ENCODE data around the gene COL19A1. TPM values are rescaled to one million over a fixed set of nuclear protein-coding genes. Genes with fewer than 3 reads are reported as not detected.

Gene COL19A1
- total RNA-seq, 2 experiments from 2014 or later = not detected

GRCh38 chr6:70172252-70172651, 305.9 kb downstream of the COL19A1 start:
- peaks cover 11% of the 10 kb centered on the region for H3K27me3 Mint-ChIP-seq (ENCODE audit: low read depth)
- no peaks in the 10 kb centered on the region for H3K9me3 Mint-ChIP-seq (ENCODE audit: insufficient read depth)
- H3K4me1 Mint-ChIP-seq (ENCODE audit: low read depth) = no peaks in the 10 kb centered on the region
- DNase-seq = no peak
- no peak overlapping the region for H3K4me3 Mint-ChIP-seq
- ATAC-seq = no peak
- POLR2A ChIA-PET = no interaction called here
- H3K36me3 Mint-ChIP-seq (ENCODE audit: low read depth) = no peaks in the 10 kb centered on the region
- CTCF ChIA-PET = no interaction called here
- no peak overlapping the region for H3K27ac Mint-ChIP-seq

GRCh38 chr6:70175770-70176169, 309.4 kb downstream of the COL19A1 start:
- H3K36me3 Mint-ChIP-seq (ENCODE audit: low read depth) = no peaks in the 10 kb centered on the region
- H3K4me1 Mint-ChIP-seq (ENCODE audit: low read depth) = no peaks in the 10 kb centered on the region
- H3K9me3 Mint-ChIP-seq (ENCODE audit: insufficient read depth) = no peaks in the 10 kb centered on the region
- no peak for ATAC-seq
- POLR2A ChIA-PET = no interaction called here
- no peak overlapping the region for H3K27ac Mint-ChIP-seq
- DNase-seq = no peak
- H3K27me3 Mint-ChIP-seq (ENCODE audit: low read depth) = peaks cover 8% of the 10 kb centered on the region
- no peak overlapping the region for H3K4me3 Mint-ChIP-seq
- CTCF ChIA-PET = interaction anchor here (1.1 kb wide), 1 partner anchor 9 kb away, joined by 3 read pairs; no protein-coding TSS in a partner anchor

DNA sequence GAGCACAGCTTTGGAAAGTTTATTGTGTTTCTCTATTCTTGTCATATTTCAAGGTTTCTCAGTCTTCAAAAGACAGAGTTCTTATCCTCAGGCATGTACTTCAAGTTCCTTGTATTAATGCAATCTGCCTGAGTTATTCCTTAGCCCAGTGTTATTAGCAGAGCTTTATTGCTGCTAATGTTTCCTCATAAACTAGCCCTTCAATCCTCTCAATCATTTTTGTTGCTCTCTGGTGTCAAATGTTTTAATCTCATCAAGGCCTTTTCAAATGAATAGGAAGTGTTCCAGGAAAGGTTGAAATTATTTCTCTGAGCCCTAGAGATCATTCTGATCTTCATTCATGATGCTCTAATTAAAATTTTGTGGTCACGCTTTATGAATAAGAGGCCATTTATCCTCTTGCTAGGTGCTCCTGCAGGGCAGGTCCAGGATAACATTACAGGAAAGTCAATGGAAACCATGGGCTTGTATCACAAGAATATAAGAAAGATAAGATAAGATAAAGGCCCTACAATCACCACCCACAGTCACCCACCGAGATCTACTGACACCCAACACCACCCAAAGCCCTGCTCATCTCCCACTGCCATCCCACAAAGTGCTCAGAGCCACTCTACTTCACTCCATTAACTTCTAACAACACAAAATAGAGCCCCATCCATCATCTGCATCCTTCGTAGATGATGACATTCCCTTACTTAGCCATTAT, 310.6 kb downstream of the COL19A1 start:
- Mint-ChIP-seq H3K27me3 (ENCODE audit: low read depth) (peaks cover 2% of the 10 kb centered on the region), H3K4me3 (no peak overlapping the region), H3K27ac (no peak overlapping the region), H3K9me3 (ENCODE audit: insufficient read depth) (no peaks in the 10 kb centered on the region), H3K36me3 (ENCODE audit: low read depth) (no peaks in the 10 kb centered on the region), H3K4me1 (ENCODE audit: low read depth) (no peaks in the 10 kb centered on the region)
- ATAC-seq (no peak), DNase-seq (no peak)
- CTCF ChIA-PET = no interaction called here
- POLR2A ChIA-PET = no interaction called here

DNA sequence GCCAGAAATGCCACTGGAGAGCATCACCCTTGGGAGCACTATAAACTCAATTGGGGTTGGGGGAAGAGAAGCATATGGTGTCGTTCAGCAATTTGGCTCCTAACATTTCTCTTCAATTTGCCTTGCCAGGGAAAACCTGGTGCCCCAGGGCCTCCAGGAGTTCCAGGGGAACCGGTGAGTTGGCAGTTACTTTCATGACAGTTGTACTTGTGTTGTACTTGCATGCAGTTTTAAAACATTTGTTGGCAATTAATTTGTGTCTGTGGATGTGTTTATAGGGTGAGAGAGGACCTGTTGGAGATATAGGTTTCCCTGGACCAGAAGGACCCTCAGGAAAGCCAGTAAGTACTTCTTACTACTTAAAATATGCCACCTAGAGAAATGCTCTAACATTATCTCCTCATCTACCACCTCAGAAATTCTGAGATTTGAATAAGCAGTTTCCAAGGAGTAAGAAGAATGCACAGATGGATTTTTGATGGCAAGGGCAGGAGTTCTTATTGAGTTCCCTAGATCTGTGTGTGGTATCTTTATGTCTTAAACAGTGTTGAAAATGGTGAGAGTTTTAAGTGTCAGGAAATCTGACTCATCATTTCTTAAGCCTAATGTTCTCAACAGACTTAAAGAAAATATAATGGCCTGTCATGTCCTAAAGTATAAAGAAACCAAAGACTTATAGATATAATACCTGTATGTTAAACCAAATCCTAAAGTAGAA, 314.0 kb downstream of the COL19A1 start:
- DNase-seq = no peak
- Mint-ChIP-seq H3K36me3 (ENCODE audit: low read depth) (no peaks in the 10 kb centered on the region), H3K4me3 (no peak overlapping the region), H3K9me3 (ENCODE audit: insufficient read depth) (no peaks in the 10 kb centered on the region), H3K4me1 (ENCODE audit: low read depth) (no peaks in the 10 kb centered on the region), H3K27me3 (ENCODE audit: low read depth) (no peaks in the 10 kb centered on the region), H3K27ac (no peak overlapping the region)
- ChIA-PET POLR2A (no interaction called here), CTCF (no interaction called here)
- no peak for ATAC-seq

GRCh38 chr6:70180901-70181599, 314.7 kb downstream of the COL19A1 start:
- no peaks in the 10 kb centered on the region for H3K27me3 Mint-ChIP-seq (ENCODE audit: low read depth)
- no peaks in the 10 kb centered on the region for H3K36me3 Mint-ChIP-seq (ENCODE audit: low read depth)
- POLR2A ChIA-PET = no interaction called here
- no peak overlapping the region for H3K27ac Mint-ChIP-seq
- ATAC-seq (no peak), DNase-seq (no peak)
- no peaks in the 10 kb centered on the region for H3K4me1 Mint-ChIP-seq (ENCODE audit: low read depth)
- no peaks in the 10 kb centered on the region for H3K9me3 Mint-ChIP-seq (ENCODE audit: insufficient read depth)
- CTCF ChIA-PET = no interaction called here
- no peak overlapping the region for H3K4me3 Mint-ChIP-seq

DNA sequence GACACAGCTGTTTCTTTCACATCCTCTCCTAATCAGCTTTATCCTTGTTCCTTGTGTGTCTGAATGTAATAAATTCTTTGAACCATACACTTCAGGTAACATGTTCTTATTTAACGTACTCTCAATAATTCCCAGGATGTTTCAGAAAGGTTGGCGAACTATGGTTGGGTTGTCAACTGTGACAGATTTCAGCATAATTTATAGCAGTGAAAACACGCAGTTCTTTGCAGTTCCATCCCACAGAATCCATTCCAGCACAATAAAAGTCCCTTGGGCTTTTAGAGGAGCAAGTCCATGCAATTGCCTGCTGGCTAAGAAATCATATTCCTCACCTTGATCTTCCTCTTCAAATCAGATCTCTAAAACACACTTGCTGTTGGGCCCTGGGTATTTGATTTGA, 317.2 kb downstream of the COL19A1 start:
- DNase-seq = no peak
- POLR2A ChIA-PET = no interaction called here
- H3K9me3 Mint-ChIP-seq (ENCODE audit: insufficient read depth) = no peaks in the 10 kb centered on the region
- H3K4me3 Mint-ChIP-seq = no peak overlapping the region
- no peak for ATAC-seq
- CTCF ChIA-PET = no interaction called here
- H3K27ac Mint-ChIP-seq = no peak overlapping the region
- no peaks in the 10 kb centered on the region for H3K4me1 Mint-ChIP-seq (ENCODE audit: low read depth)
- H3K36me3 Mint-ChIP-seq (ENCODE audit: low read depth) = no peaks in the 10 kb centered on the region
- H3K27me3 Mint-ChIP-seq (ENCODE audit: low read depth) = no peaks in the 10 kb centered on the region

DNA sequence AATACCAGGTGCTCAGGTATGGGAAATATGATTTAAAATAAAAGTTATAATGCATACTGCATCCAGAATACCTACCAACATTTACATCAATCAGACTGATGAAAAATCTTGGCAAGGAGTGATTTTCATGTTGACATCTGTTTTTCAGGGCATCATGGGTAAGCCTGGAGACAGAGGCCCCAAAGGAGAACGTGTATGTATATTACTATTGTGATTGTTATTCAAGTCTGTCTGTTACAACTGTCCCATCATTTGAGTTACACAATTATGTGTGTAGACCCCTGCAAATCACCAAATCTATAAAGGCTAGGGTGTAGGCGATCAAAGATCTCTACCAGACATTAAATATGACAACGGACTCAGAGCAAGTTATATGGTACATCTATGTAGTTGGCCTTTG, 318.4 kb downstream of the COL19A1 start:
- Mint-ChIP-seq H3K4me1 (ENCODE audit: low read depth) (no peaks in the 10 kb centered on the region), H3K27me3 (ENCODE audit: low read depth) (no peaks in the 10 kb centered on the region), H3K4me3 (no peak overlapping the region), H3K27ac (no peak overlapping the region), H3K9me3 (ENCODE audit: insufficient read depth) (no peaks in the 10 kb centered on the region), H3K36me3 (ENCODE audit: low read depth) (no peaks in the 10 kb centered on the region)
- DNase-seq (no peak), ATAC-seq (no peak)
- ChIA-PET CTCF (no interaction called here), POLR2A (no interaction called here)

GRCh38 chr6:70186461-70186860, 320.1 kb downstream of the COL19A1 start:
- Mint-ChIP-seq H3K36me3 (ENCODE audit: low read depth) (no peaks in the 10 kb centered on the region), H3K9me3 (ENCODE audit: insufficient read depth) (no peaks in the 10 kb centered on the region), H3K4me3 (no peak overlapping the region), H3K27me3 (ENCODE audit: low read depth) (no peaks in the 10 kb centered on the region), H3K27ac (no peak overlapping the region), H3K4me1 (ENCODE audit: low read depth) (no peaks in the 10 kb centered on the region)
- ChIA-PET CTCF (no interaction called here), POLR2A (no interaction called here)
- DNase-seq (no peak), ATAC-seq (no peak)

DNA sequence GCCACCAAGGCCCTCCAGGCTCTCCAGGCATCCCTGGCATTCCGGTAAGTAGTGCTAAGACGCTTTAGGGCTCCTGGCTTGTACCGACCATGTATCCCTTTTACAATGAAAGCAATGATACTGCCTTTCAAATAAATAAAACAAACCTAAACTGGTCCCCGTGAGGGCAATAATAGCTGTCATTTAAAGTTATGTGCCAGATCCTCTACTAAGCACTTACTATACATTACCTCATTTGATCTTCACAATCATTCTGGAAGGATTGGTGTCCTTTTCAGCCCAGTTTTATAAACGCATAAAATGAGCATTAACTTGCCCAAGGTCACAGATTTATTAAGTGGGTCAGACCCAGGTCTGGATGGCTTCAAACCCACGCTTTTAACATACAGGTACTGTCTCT, 321.8 kb downstream of the COL19A1 start:
- Mint-ChIP-seq H3K27ac (no peak overlapping the region), H3K27me3 (ENCODE audit: low read depth) (peaks cover 3% of the 10 kb centered on the region), H3K9me3 (ENCODE audit: insufficient read depth) (no peaks in the 10 kb centered on the region), H3K4me3 (no peak overlapping the region), H3K4me1 (ENCODE audit: low read depth) (no peaks in the 10 kb centered on the region), H3K36me3 (ENCODE audit: low read depth) (no peaks in the 10 kb centered on the region)
- POLR2A ChIA-PET = no interaction called here
- ATAC-seq (no peak), DNase-seq (no peak)
- CTCF ChIA-PET = no interaction called here

- Mint-ChIP-seq H3K4me1 (ENCODE audit: low read depth) (no peaks in the 10 kb centered on the region), H3K27me3 (ENCODE audit: low read depth) (peaks cover 3% of the 10 kb centered on the region), H3K9me3 (ENCODE audit: insufficient read depth) (no peaks in the 10 kb centered on the region), H3K4me3 (no peak overlapping the region), H3K36me3 (ENCODE audit: low read depth) (no peaks in the 10 kb centered on the region), H3K27ac (no peak overlapping the region)
- POLR2A ChIA-PET = no interaction called here
- CTCF ChIA-PET = no interaction called here
- ATAC-seq (no peak), DNase-seq (no peak)
Observed at GRCh38 chr6:70194421-70194820, 328.1 kb downstream of the COL19A1 start.

GRCh38 chr6:70196531-70196930, 330.2 kb downstream of the COL19A1 start:
- Mint-ChIP-seq H3K27me3 (ENCODE audit: low read depth) (peaks cover 10% of the 10 kb centered on the region), H3K4me3 (no peak overlapping the region), H3K9me3 (ENCODE audit: insufficient read depth) (no peaks in the 10 kb centered on the region), H3K4me1 (ENCODE audit: low read depth) (no peaks in the 10 kb centered on the region), H3K27ac (no peak overlapping the region), H3K36me3 (ENCODE audit: low read depth) (no peaks in the 10 kb centered on the region)
- CTCF ChIA-PET = no interaction called here
- POLR2A ChIA-PET = no interaction called here
- ATAC-seq (no peak), DNase-seq (no peak)

GRCh38 chr6:70198785-70199184, 332.4 kb downstream of the COL19A1 start:
- Mint-ChIP-seq H3K4me1 (ENCODE audit: low read depth) (no peaks in the 10 kb centered on the region), H3K36me3 (ENCODE audit: low read depth) (no peaks in the 10 kb centered on the region), H3K9me3 (ENCODE audit: insufficient read depth) (no peaks in the 10 kb centered on the region), H3K27ac (no peak overlapping the region), H3K27me3 (ENCODE audit: low read depth) (peaks cover 7% of the 10 kb centered on the region), H3K4me3 (no peak overlapping the region)
- ATAC-seq (no peak), DNase-seq (no peak)
- ChIA-PET POLR2A (no interaction called here), CTCF (no interaction called here)
